HG03159 (cell line): ENCODE data around the gene ADNP.
"Not testable (repeated sequence)": the region's sequence is repeated elsewhere in the genome, so short reads cannot be mapped to it uniquely, and the experiment has no call there.

Source experiments
- ATAC-seq: cut with Tn5 transposase; IDR thresholded peaks from one replicate; pipeline ENCODE4 v1.9.1; 2021; ENCODE audit warnings: mild to moderate bottlenecking, moderate library complexity; ENCODE audit not compliant: unreplicated experiment

ADNP gene

GRCh38 chr20:50903353-50904051, 27.7 kb downstream of the ADNP start:
- no peak for ATAC-seq

- no peak for ATAC-seq
These were observed 29.9 kb downstream of the ADNP start for GRCh38 chr20:50901301-50901700.

GRCh38 chr20:50900261-50900660, 31.0 kb downstream of the ADNP start:
- ATAC-seq: no peak

- no peak for ATAC-seq
These were observed 32.8 kb downstream of the ADNP start for GRCh38 chr20:50898475-50898874.

- ATAC-seq: no peak
These were observed 36.0 kb downstream of the ADNP start for GRCh38 chr20:50895111-50895830.

GRCh38 chr20:50893620-50894019, 37.6 kb downstream of the ADNP start:
- ATAC-seq: no peak

- no peak for ATAC-seq
These were observed 38.8 kb downstream of the ADNP start for GRCh38 chr20:50892394-50892793.

- no peak for ATAC-seq
These were observed 40.1 kb downstream of the ADNP start for GRCh38 chr20:50891138-50891537.

- ATAC-seq: no peak
These were observed 43.7 kb downstream of the ADNP start for GRCh38 chr20:50887576-50887975.

GRCh38 chr20:50886184-50886790, 45.0 kb downstream of the ADNP start:
- ATAC-seq: no peak

GRCh38 chr20:50885781-50886180, 45.5 kb downstream of the ADNP start:
- no peak for ATAC-seq

- no peak for ATAC-seq
These were observed 46.2 kb downstream of the ADNP start for GRCh38 chr20:50885068-50885467.

GRCh38 chr20:50883856-50884255, 47.4 kb downstream of the ADNP start:
- ATAC-seq: no peak

GRCh38 chr20:50881759-50882424, 49.3 kb downstream of the ADNP start:
- not testable (repeated sequence) for ATAC-seq

GRCh38 chr20:50879649-50880550, 51.3 kb downstream of the ADNP start:
- no peak for ATAC-seq

GRCh38 chr20:50877232-50877743, 53.9 kb downstream of the ADNP start:
- ATAC-seq: no peak

- ATAC-seq: no peak
These were observed 54.4 kb downstream of the ADNP start for GRCh38 chr20:50876816-50877215.

GRCh38 chr20:50876063-50876685, 55.1 kb downstream of the ADNP start:
- no peak for ATAC-seq

GRCh38 chr20:50874758-50875665, 56.2 kb downstream of the ADNP start:
- ATAC-seq: no peak
